Neural cell (in vitro differentiated cells): ENCODE results near the gene ZNF532. TPM values are rescaled to one million over a fixed set of nuclear protein-coding genes. Genes with fewer than 3 reads are reported as not detected.
A peak's percentile ranks its signal among the peaks of the same experiment; 100 is the strongest.

Experiments used
- H2AFZ ChIP-seq: fragments of 200-600, 300-800 bp; sonication (generic), shearing (Covaris generic); 2 replicates; pipeline ENCODE4 v1.6.0; 2014; ENCODE audit warnings: low read depth, mild to moderate bottlenecking, antibody characterized with exemption, low read length, moderate library complexity
- H3F3A ChIP-seq: fragments of 200-600 bp; shearing (Covaris generic); 2 replicates; pipeline ENCODE4 v1.6.1; 2016; ENCODE audit warnings: mild to moderate bottlenecking, moderate library complexity, mixed read lengths, antibody characterized with exemption, low read length; ENCODE audit not compliant: insufficient read depth, poor library complexity, severe bottlenecking
- H3K27ac ChIP-seq: fragments of 200-600, 300-800 bp; sonication (generic), shearing (Covaris generic); 2 replicates; pipeline ENCODE4 v1.5.1; 2014; ENCODE audit warnings: mild to moderate bottlenecking, low read length, moderate library complexity
- H3K27me3 ChIP-seq: fragments of 300-800, 200-600 bp; sonication (generic), shearing (Covaris generic); 2 replicates; pipeline ENCODE4 v1.6.0; 2014; ENCODE audit warnings: mild to moderate bottlenecking, low read depth, low read length, moderate library complexity; ENCODE audit not compliant: insufficient read depth
- H3K36me3 ChIP-seq: fragments of 300-800, 200-600 bp; sonication (generic), shearing (Covaris generic); 2 replicates; pipeline ENCODE4 v1.5.1; 2014; ENCODE audit warnings: mild to moderate bottlenecking, antibody characterized with exemption, low read length, moderate library complexity; ENCODE audit not compliant: insufficient read depth
- H3K4me2 ChIP-seq: fragments of 300-800, 200-600 bp; sonication (generic), shearing (Covaris generic); 2 replicates; pipeline ENCODE4 v1.6.0; 2014; ENCODE audit warnings: mild to moderate bottlenecking, low read length
- H3K4me3 ChIP-seq: fragments of 300-800, 200-600 bp; sonication (generic), shearing (Covaris generic); 2 replicates; pipeline ENCODE4 v1.5.1; 2014; ENCODE audit warnings: mild to moderate bottlenecking, low read length, moderate library complexity
- H3K79me2 ChIP-seq: fragments of 200-600 bp; shearing (Covaris generic); replicated peaks from 2 replicates; pipeline ENCODE4 v1.6.0; 2014; ENCODE audit warnings: mild to moderate bottlenecking, low read length, moderate library complexity; ENCODE audit not compliant: insufficient read depth
- H3K9ac ChIP-seq: fragments of 300-800, 200-600 bp; sonication (generic), shearing (Covaris generic); 2 replicates; pipeline ENCODE4 v1.6.1; 2016; ENCODE audit warnings: mild to moderate bottlenecking, low read length, mixed read lengths
- H3K9me2 ChIP-seq: fragments of 200-600 bp; shearing (Covaris generic); 2 replicates; pipeline ENCODE4 v1.6.1; 2016; ENCODE audit warnings: mild to moderate bottlenecking, low read length, mixed read lengths; ENCODE audit not compliant: insufficient read depth
- H3K9me3 ChIP-seq: fragments of 200-600, 300-800 bp; sonication (generic), shearing (Covaris generic); 2 replicates; pipeline ENCODE4 v1.6.1; 2016; ENCODE audit warnings: mild to moderate bottlenecking, mixed run types, low read length, moderate library complexity, mixed read lengths
- H4K20me1 ChIP-seq: fragments of 200-600 bp; shearing (Covaris generic); 2 replicates; pipeline ENCODE4 v1.6.1; 2016; ENCODE audit warnings: mild to moderate bottlenecking, mixed run types; ENCODE audit not compliant: insufficient read depth
- CTCF ChIP-seq: fragments of 450-650 bp; IDR thresholded peaks from 2 replicates; pipeline ENCODE4 v1.5.1; 2014; ENCODE audit warnings: antibody characterized with exemption, mild to moderate bottlenecking, moderate library complexity; ENCODE audit not compliant: poor library complexity, severe bottlenecking
- EP300 ChIP-seq: fragments of 450-650 bp; conservative IDR thresholded peaks from 2 replicates; pipeline ENCODE4 v1.6.1; 2014; ENCODE audit warnings: antibody characterized with exemption, mild to moderate bottlenecking, moderate library complexity; ENCODE audit not compliant: poor library complexity, severe bottlenecking
- EZH2 ChIP-seq: fragments of 200-600, 300-800 bp; shearing (Covaris generic), sonication (generic); IDR thresholded peaks from 2 replicates; pipeline ENCODE4 v1.6.1; 2014; ENCODE audit warnings: antibody characterized with exemption, low read length, borderline replicate concordance, mild to moderate bottlenecking; ENCODE audit not compliant: insufficient read depth, poor library complexity, severe bottlenecking
- MXI1 ChIP-seq: fragments of 450-650 bp; conservative IDR thresholded peaks from 2 replicates; pipeline ENCODE4 v1.6.1; 2014; ENCODE audit warnings: antibody characterized with exemption, mild to moderate bottlenecking; ENCODE audit not compliant: poor library complexity, severe bottlenecking
- POLR2AphosphoS5 ChIP-seq: IDR thresholded peaks from 2 replicates; pipeline ENCODE4 v1.6.1; 2012
- RAD21 ChIP-seq: fragments of 450-650 bp; conservative IDR thresholded peaks from 2 replicates; pipeline ENCODE4 v1.6.1; 2014; ENCODE audit warnings: antibody characterized with exemption, mild to moderate bottlenecking, moderate library complexity
- REST ChIP-seq: IDR thresholded peaks from 2 replicates; pipeline ENCODE4 v1.6.1; 2012; ENCODE audit warnings: borderline replicate concordance
- SMC3 ChIP-seq: fragments of 450-650 bp; conservative IDR thresholded peaks from 2 replicates; pipeline ENCODE4 v1.6.1; 2014; ENCODE audit warnings: antibody characterized with exemption, mild to moderate bottlenecking, moderate library complexity; ENCODE audit not compliant: poor library complexity
- TAF1 ChIP-seq: IDR thresholded peaks from 2 replicates; pipeline ENCODE4 v1.6.1; 2012; ENCODE audit warnings: low read depth
- polyA plus RNA-seq: library from polyadenylated mRNA; depleted of rRNA; stranded (reverse); fragments of >200 nt; gene quantifications from 2 replicates; pipeline ENCODE4 v1.2.3, GENCODE V29; 2014

Gene ZNF532
- polyA plus RNA-seq, 1 donor from 2014 or later = 119 TPM

GRCh38 chr18:59026831-59027410, 162.2 kb downstream of the ZNF532 start:
- no peak overlapping the region for H3K4me2 ChIP-seq

GRCh38 chr18:59029663-59030429, 165.2 kb downstream of the ZNF532 start:
- no peaks in the 10 kb centered on the region for H3K36me3 ChIP-seq
- no peak overlapping the region for H3K4me3 ChIP-seq
- H3K9ac ChIP-seq = no peak overlapping the region
- no peak overlapping the region for H3K4me2 ChIP-seq
- H4K20me1 ChIP-seq = no peaks in the 10 kb centered on the region
- H2AFZ ChIP-seq = peak overlapping the region; percentile 1
- no peaks in the 10 kb centered on the region for H3K27me3 ChIP-seq
- TF ChIP-seq MXI1 = no peak
- no peak for TF ChIP-seq POLR2AphosphoS5
- TF ChIP-seq EZH2 = no peak
- no peak for TF ChIP-seq CTCF
- no peak for TF ChIP-seq TAF1
- TF ChIP-seq RAD21 = no peak
- TF ChIP-seq SMC3 = no peak
- no peak for TF ChIP-seq EP300
- no peak for TF ChIP-seq REST
- no peak overlapping the region for H3K27ac ChIP-seq
- H3K9me2 ChIP-seq = no peaks in the 10 kb centered on the region
- H3K9me3 ChIP-seq = no peaks in the 10 kb centered on the region
- H3F3A ChIP-seq = no peaks in the 10 kb centered on the region
- no peaks in the 10 kb centered on the region for H3K79me2 ChIP-seq

More at GRCh38 chr18:59026831-59027410, 162.2 kb downstream of the ZNF532 start:
- Histone ChIP-seq H3K36me3 (no peaks in the 10 kb centered on the region), H3K79me2 (no peaks in the 10 kb centered on the region), H3K27me3 (no peaks in the 10 kb centered on the region), H3K9me2 (no peaks in the 10 kb centered on the region), H3K9me3 (no peaks in the 10 kb centered on the region), H3F3A (no peaks in the 10 kb centered on the region), H3K4me3 (no peak overlapping the region), H2AFZ (no peak overlapping the region), H3K9ac (no peak overlapping the region), H4K20me1 (no peaks in the 10 kb centered on the region), H3K27ac (no peak overlapping the region)
- no peak for TF ChIP-seq RAD21
- no peak for TF ChIP-seq MXI1
- TF ChIP-seq SMC3 = no peak
- TF ChIP-seq EZH2 = no peak
